Measurements from ENCODE around the gene CACNA1D. TPM values are rescaled to one million over a fixed set of nuclear protein-coding genes. Genes with fewer than 3 reads are reported as not detected.

The CACNA1D gene
- total RNA-seq, 4 donors from 2014 or later, result 0.85 to 0.88 TPM; not detected in 2

GRCh38 chr3:53550005-53550620 lies 55.7 kb downstream of the CACNA1D start:
- no peak for TF ChIP-seq CTCF (IDR thresholded peaks at IDR 0.05; ENCODE audit: low read depth)

GRCh38 chr3:53551324-53551723 lies 56.9 kb downstream of the CACNA1D start:
- TF ChIP-seq CTCF (IDR thresholded peaks at IDR 0.05; ENCODE audit: low read depth), result no peak

GRCh38 chr3:53552730-53553129 lies 58.3 kb downstream of the CACNA1D start:
- no peak for TF ChIP-seq CTCF (IDR thresholded peaks at IDR 0.05; ENCODE audit: low read depth)

GRCh38 chr3:53553200-53553599 lies 58.8 kb downstream of the CACNA1D start:
- TF ChIP-seq CTCF (IDR thresholded peaks at IDR 0.05; ENCODE audit: low read depth), result no peak

GRCh38 chr3:53554559-53555067 lies 60.2 kb downstream of the CACNA1D start:
- TF ChIP-seq CTCF (IDR thresholded peaks at IDR 0.05; ENCODE audit: low read depth), result no peak

GRCh38 chr3:53555068-53555588 lies 60.7 kb downstream of the CACNA1D start:
- no peak for TF ChIP-seq CTCF (IDR thresholded peaks at IDR 0.05; ENCODE audit: low read depth)

- no peak for TF ChIP-seq CTCF (IDR thresholded peaks at IDR 0.05; ENCODE audit: low read depth)
Observed at GRCh38 chr3:53566461-53567145, 72.2 kb downstream of the CACNA1D start.

All from subcutaneous adipose tissue (tissue), 4 donors.